ENCODE data around the gene MTFMT.

GRCh38 chr15:65004993-65005392 lies 24.4 kb downstream of the MTFMT start:
- no peak for TF ChIP-seq CTCF (IDR thresholded peaks at IDR 0.05)
- no peak for TF ChIP-seq POLR2A (IDR thresholded peaks at IDR 0.05)

Data from adrenal gland (tissue), 5 donors.